Adrenal gland (tissue), 5 donors: Measurements from ENCODE around the gene NRXN2.

Source experiments
- CTCF ChIP-seq, 6 experiments: fragments of 450-650 bp in 4 of 6; fragments of 200-600 bp in 2 of 6; sonication (generic) in 1 of 6; IDR thresholded peaks; 1 replicate in 5 of 6; 2 replicates in 1 of 6; pipeline versions ENCODE4 v1.5.1 to v1.8.0; 2016 to 2021; ENCODE audit warnings: antibody characterized with exemption in 6 of 6, mild to moderate bottlenecking in 2 of 6, moderate library complexity in 1 of 6
- POLR2A ChIP-seq, 2 donors: fragments of 450-650 bp; IDR thresholded peaks; one replicate each; pipeline ENCODE4 v1.6.1; 2017; ENCODE audit warnings: antibody characterized with exemption in 2 of 2, mild to moderate bottlenecking in 2 of 2, moderate library complexity in 1 of 2
- donor health status: DM: no; HTN: no; CAD: no.

- TF ChIP-seq CTCF (IDR thresholded peaks at IDR 0.05) (no peak), POLR2A (IDR thresholded peaks at IDR 0.05) (no peak)
These were observed 111.8 kb downstream of the NRXN2 start for GRCh38 chr11:64611176-64611575.
